Measurements from ENCODE around the gene SYNE1. TPM values are rescaled to one million over a fixed set of nuclear protein-coding genes. Genes with fewer than 3 reads are reported as not detected.
"Not testable (repeated sequence)": the region's sequence is repeated elsewhere in the genome, so short reads cannot be mapped to it uniquely, and the experiment has no call there.

The SYNE1 gene
- 43.8 and 58.8 TPM in 2 replicates for total RNA-seq
- long read RNA-seq, partial matches to known transcripts, result 53 of 81 reads
- long read RNA-seq, other reads (novel, unspliced or antisense), result 24 of 81 reads

GRCh38 chr6:152637296-152638047 is at the start of gene SYNE1:
SYNE1 (minus strand) TSS chr6:152637362; CDS start chr6:152628331, 9,031 bp downstream.
- no peak for TF ChIP-seq CTCF (IDR thresholded peaks at IDR 0.05; ENCODE audit: unreplicated experiment)
- Mint-ChIP-seq H3K27me3 (peaks cover 63% of the 10 kb centered on the region), H3K4me1 (ENCODE audit: low read depth) (peaks cover 10% of the 10 kb centered on the region), H3K9me3 (ENCODE audit: low read depth) (no peaks in the 10 kb centered on the region), H3K27ac (no peak within 1 kb of the TSS), H3K4me3 (ENCODE audit: low read depth) (peak within 1 kb of the TSS; percentile 73), H3K36me3 (ENCODE audit: insufficient read depth) (no peaks in the 10 kb centered on the region)
- no peak for DNase-seq (ENCODE audit: low spot score, unreplicated experiment)

GRCh38 chr6:152685819-152686218 is 48.7 kb upstream of the SYNE1 start:
- TF ChIP-seq CTCF (IDR thresholded peaks at IDR 0.05; ENCODE audit: unreplicated experiment), result no peak
- no peaks in the 10 kb centered on the region for H3K36me3 Mint-ChIP-seq (ENCODE audit: insufficient read depth)
- H3K4me1 Mint-ChIP-seq (ENCODE audit: low read depth), result peaks cover 20% of the 10 kb centered on the region
- no peak overlapping the region for H3K4me3 Mint-ChIP-seq (ENCODE audit: low read depth)
- no peaks in the 10 kb centered on the region for H3K9me3 Mint-ChIP-seq (ENCODE audit: low read depth)
- DNase-seq (ENCODE audit: low spot score, unreplicated experiment), result no peak
- no peak overlapping the region for H3K27ac Mint-ChIP-seq
- peaks cover 12% of the 10 kb centered on the region for H3K27me3 Mint-ChIP-seq

- not testable (repeated sequence) for DNase-seq (ENCODE audit: low spot score, unreplicated experiment); H3K9me3 Mint-ChIP-seq (ENCODE audit: low read depth); H3K4me3 Mint-ChIP-seq (ENCODE audit: low read depth); H3K36me3 Mint-ChIP-seq (ENCODE audit: insufficient read depth)
- Mint-ChIP-seq H3K4me1 (ENCODE audit: low read depth) (peaks cover 22% of the 10 kb centered on the region), H3K27ac (peak overlapping the region; percentile 53), H3K27me3 (peaks cover 12% of the 10 kb centered on the region)
These were observed 45.8 kb upstream of the SYNE1 start for GRCh38 chr6:152682935-152683334.

- H3K27ac Mint-ChIP-seq, result no peak overlapping the region
- DNase-seq (ENCODE audit: low spot score, unreplicated experiment), result no peak
These were observed 45.0 kb upstream of the SYNE1 start for GRCh38 chr6:152682141-152682540.

GRCh38 chr6:152680879-152681517 is 43.8 kb upstream of the SYNE1 start:
- Mint-ChIP-seq H3K27me3 (peaks cover 12% of the 10 kb centered on the region), H3K4me1 (ENCODE audit: low read depth) (peaks cover 22% of the 10 kb centered on the region), H3K4me3 (ENCODE audit: low read depth) (no peak overlapping the region), H3K36me3 (ENCODE audit: insufficient read depth) (no peaks in the 10 kb centered on the region), H3K9me3 (ENCODE audit: low read depth) (no peaks in the 10 kb centered on the region), H3K27ac (no peak overlapping the region)
- TF ChIP-seq CTCF (IDR thresholded peaks at IDR 0.05; ENCODE audit: unreplicated experiment), result no peak
- DNase-seq (ENCODE audit: low spot score, unreplicated experiment), result no peak

More at GRCh38 chr6:152682141-152682540, 45.0 kb upstream of the SYNE1 start:
- Mint-ChIP-seq H3K4me1 (ENCODE audit: low read depth) (peaks cover 22% of the 10 kb centered on the region), H3K27me3 (peaks cover 12% of the 10 kb centered on the region), H3K9me3 (ENCODE audit: low read depth) (no peaks in the 10 kb centered on the region), H3K4me3 (ENCODE audit: low read depth) (no peak overlapping the region), H3K36me3 (ENCODE audit: insufficient read depth) (no peaks in the 10 kb centered on the region)
- TF ChIP-seq CTCF (IDR thresholded peaks at IDR 0.05; ENCODE audit: unreplicated experiment), result no peak
